ENCODE measurements around the gene HIPK1.

The HIPK1 gene

DNA sequence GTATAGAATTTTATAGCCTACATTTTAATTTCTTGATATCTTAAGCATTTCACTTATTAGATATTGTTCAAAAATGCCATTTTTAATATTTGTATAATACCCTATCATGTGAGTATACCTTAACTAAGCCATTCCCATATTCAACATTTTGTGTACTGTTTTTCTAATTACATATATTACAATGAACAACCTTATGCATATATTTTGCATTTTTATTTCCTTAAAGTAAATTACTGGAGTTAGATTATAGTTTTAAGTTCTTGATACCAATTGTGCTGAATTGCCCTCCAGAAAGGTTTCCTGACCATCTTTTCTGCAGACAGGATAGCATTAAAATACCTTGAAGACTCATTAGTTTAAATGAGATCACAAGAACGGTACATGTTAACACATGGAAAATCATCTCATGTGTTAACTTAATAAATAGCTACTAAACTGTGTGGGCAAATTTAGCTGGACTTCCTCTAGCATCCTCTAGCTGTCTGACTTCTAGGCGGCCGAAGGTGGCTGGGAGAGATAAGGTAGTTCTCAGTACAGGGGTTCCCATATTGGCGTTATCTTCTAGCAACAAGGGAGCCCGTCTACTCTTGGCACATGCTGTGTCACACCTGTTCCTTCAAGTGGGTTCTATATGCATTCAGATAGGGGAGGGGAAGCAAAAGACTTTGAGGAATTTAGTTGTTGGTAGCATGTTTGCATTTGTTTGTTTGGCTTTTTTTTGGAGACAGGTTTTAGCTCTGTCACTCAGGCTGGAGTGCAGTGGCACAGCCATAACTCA, 15.0 kb upstream of the HIPK1 start:
- DNase-seq: no peak

DNA sequence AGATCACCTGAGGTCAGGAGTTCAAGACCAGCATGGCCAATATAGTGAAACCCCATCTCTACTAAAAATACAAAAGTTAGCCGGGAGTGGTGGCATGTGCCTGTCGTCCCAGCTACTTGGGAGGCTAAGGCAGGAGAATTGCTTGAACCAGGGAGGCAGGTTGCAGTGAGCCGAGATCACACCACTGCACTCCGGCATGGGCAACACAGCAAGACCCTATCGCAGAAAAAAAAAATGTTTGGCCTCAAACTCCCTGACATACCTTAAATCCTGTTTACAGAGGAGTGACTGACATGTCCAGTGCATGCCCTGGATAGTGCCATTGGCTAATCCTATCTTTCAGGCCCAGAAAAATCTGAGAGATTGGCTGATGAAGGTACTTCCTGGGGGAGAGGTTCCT, 12.2 kb upstream of the HIPK1 start:
- no peak for DNase-seq

DNA sequence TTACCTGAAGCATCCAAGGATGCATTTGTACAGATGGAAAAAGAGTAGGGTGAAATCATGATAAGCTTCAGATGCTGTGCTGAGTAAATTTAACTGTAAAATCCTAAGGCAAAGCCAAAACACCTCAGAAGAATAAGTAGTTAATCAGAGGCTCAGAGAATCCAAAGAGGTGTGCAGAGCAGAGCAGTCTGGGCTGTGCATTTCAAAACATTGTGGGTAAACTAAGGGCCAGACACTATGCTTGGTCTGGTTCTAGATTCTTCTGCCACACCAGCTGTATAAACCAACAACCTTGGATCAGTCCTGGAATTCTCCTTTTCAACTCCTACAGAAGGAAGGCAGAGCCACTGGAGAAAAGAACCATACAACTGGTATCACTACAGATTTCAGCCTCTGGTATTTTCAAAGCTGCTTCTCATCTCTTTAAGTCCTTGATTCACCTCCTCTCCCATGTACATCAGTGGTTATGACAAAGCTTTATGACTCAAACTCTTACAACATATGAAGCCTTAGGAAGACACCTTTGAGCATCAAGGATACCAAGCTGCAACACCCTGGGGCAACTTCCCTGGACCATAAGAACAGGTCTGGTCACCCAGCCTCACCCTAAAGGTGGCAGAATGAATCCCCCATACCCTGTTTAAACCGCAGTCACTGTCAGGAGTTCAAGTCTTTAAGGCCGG, 11.6 kb upstream of the HIPK1 start:
- DNase-seq: no peak

DNA sequence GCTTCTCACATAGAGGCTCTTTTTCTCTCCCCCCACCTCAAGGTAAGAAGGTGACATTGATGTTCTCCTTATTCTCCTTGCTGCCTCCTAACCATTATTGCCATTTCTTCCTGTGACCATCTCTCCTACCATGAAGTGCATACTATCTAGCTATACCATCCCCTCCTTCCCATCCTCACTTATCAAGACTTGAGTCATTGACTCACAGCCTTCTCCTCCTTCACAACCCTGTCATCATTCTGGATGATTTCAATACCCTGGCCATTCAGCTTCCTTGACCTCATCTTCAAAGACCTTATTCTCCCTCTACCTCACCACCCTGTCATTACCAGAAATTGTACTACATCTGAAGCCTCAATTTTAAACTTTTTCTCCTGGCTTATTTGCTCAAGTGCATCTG, 10.9 kb upstream of the HIPK1 start:
- DNase-seq: no peak

DNA sequence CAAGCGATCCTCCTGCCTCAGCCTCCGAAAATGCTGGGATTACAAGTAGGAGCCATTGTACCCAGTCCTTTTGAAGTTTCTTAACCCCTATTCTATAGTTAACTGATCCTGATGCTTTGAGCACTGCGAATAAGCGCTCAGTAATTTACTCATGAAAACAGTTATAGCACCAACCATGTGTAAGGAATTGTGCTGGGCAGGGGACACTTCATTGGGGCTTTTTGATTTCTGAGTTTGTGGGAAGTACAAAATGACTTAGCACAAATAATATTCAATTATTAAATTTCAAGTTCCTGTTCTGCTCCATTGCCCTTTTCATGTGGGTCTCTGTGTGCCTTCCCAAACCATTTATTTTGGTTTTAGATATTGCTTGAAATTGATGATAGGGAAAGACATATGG, 6.2 kb upstream of the HIPK1 start:
- DNase-seq: no peak

DNA sequence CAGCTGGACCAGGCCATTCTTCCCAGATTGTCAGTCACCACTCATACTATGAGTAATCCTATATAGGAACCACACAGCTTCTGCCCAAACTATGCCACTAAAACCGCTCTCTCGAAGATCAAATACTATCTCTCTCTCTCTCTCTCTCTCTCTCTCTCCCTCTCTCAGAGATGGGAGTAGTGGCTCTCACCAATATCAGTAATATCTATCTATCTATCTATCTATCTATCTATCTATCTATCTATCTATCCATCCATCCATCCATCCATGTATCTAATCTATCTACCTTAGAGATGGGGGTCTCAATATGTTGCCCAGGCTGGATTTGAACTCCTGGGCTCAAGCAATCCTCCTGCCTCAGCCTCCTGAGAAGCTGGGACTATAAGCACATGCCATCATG, 4.7 kb upstream of the HIPK1 start:
- DNase-seq: no peak

DNA sequence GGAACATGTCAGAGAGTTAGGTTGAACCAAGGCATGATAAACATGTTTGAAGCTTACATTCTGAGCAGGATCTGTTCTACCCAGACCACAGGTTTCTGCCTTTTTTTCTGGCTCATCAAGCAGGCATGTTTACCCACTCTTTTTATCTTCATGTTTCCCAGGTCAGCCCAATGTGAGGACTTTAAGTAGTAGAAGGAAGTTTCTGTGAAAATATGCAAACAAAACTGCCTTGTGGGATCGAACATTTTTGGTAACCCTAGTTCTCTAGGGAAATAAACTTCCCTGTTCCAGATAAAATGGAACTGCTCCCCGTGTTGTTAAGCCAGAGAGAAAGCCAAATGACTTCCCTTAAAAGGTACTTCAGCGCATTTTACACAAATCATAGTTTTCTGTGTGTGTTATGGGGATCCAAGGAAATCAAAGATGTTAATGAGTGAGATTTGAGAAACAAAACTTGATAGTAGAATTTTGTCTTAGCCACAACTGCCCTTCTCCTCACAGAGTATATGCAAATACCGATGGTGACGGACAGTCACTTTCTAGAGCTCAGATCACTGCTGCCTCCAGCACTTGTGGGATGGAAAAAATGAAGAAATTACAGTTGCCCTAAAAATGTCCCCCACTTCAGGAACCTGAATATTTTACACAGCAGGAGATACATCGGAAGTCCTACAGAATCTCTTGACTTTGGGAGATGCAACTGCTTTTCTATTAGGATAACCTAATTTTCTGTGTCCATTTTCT, 765 bp upstream of the HIPK1 start:
- DNase-seq: no peak

DNA sequence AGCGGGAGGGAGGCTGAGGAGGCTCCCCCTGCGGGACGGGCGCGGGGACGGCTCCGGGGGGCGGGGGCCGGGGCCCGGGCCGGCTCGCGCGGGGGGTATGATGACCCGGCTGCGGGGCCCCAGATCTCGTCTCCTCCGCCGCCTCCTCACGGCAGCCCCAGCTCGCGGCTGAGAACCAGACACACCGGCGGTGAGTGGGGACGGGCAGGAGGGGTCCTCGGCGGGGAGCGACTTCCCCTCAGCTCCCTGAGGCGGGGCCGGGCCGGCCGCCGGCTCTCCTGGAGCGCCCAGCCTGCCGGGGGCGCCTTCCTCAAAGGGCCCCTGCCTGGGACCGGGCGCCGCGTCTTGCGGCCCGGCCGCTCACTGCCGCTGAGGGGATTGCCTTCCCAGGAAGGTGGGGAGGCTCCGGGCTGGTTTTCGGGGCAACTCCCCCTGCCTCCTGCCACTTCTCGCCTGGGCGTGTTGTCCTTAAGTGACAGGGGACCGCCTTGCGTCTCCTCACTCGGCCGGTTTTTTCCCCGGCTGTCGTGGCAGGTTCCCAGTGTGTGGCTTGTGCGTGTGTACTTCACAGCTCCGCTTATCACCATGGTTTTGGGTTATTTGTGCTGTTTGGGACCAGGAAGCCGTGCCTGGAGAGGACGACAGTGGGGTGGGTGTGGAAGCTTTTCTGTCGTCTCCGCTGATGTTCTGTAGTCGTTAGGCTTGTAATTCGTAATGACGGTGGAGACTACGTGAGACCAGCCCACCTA, 800 bp downstream of the HIPK1 start:
- peak; percentile 87 for DNase-seq

DNA sequence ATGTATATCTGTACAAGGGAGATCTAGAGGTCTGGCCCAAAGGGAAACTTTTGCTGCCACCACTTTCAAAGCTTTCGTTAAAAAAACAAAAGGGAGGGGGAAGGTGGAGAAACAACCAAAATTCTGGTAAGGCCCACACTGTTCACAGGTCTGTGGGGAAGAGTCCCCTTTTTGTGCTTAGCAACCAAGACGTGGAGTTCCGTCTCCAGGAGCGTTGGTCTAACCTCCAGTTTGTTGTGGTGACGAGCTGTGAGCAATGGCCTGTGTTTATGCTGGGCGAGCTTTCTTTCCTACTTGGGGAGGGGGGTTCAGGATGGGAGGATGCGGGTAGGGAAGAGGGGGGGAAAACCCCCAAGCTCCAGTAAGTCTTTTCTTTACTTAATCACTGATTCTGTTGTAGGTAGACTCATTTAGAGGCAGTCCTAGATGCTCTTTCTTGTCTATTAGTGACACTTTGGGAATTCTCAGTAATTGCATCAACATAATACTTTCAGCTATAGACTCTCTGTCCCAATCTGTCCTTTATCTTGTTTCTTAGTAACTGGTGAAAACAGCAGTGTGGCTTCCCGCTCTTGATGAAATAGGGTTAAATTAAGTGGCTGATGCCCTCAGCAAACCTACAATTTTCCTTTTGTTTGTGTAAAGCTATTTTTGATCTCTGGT, 1.5 kb downstream of the HIPK1 start:
- peak; percentile 89 for DNase-seq

DNA sequence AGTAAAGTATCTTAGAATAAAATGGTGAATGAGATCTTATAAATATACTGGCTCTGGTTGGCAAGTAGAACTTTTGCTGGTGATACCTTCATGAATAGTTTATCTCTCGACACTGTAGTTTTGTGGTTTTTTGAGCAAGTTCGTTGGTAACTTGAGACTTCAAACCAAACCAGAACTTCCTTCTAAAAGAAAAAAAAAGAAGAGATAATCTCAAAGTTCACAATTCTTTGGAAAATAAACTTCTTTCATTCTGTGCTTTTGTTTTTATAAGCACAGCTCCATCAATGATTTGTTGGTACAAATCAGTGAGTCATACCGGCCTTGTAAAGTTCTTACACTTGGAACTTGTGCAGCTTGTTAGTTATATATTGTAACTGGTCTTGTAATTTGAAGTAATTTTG, 2.3 kb downstream of the HIPK1 start:
- peak; percentile 70 for DNase-seq

DNA sequence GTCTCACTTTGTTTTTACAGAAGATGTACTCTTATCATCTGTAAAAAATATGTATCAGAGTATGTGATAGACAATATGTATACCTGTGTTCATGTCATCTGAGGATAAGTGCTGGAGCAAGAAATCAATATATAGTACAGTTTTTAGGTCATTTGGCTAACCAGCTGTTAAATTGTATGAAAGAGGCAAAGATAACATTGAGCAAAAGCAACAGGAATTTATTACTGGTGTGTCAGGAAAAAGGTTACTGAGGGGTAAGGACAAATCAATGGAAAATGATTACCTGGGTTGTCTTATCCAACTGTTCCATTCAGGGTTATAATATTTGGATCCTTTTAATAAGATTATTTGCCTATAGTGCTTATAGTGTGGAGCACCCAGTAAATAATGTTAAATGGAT, 4.9 kb downstream of the HIPK1 start:
- no peak for DNase-seq

DNA sequence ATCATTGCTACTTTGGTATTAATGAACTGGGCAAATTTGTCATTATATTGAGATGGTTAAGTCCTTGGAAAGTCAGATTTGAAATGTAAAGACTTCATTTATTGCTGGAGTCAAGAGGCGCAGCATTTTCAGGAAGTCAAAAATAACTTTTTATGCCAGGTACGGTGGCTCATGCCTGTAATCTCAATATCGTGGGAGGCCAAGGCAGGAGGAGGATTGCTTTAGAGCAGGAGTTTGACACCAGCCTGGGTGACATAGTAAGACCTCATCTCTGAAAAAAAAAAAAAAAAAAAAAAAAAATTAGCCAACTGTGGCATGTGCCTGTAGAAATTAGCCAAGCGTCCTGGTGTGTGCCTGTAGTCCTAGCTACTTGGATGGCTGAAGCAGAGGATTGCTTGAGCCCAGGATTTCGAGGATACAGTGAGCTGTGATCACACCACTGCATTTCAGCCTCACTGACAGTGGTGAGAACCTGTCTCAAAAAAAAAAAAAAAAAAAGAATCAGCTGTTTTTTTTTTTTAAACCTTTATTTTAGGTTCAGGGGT, 5.5 kb downstream of the HIPK1 start:
- no peak for DNase-seq

DNA sequence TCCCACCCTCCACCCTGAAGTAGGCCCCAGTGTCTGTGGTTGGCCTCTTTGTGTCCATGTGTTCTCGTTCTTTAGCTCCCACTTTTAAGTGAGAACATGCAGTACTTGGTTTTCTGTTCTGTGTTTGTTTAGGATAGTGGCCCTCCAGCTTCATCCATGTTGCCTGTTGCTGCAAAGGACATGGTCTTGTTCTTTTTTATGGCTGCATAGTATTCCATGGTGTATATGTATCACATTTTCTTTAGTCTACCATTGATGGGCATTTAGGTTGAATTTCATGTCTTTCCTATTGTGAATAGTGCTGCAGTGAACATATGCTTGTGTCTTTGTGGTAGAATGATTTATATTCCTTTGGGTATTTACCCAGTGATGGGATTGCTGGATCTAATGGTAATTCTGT, 6.1 kb downstream of the HIPK1 start:
- no peak for DNase-seq

DNA sequence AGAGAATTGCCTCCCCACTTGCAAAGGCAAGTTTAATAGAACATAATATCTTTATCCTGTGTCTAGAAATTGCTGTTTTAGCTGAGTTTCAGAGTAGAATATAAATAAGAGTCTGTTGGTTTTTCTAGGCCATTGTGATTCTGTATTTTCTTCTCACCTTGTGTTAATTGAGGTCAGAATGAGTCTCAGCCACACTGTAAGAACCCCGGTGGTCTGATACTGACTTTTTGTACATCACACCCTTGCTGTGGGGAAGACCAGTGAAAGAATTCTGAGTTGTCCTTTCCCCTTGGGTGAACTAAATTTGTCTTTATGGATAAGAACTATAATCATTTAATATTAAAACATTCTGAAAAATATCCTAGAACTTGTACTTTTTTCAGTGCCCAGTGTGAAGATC, 6.8 kb downstream of the HIPK1 start:
- no peak for DNase-seq

DNA sequence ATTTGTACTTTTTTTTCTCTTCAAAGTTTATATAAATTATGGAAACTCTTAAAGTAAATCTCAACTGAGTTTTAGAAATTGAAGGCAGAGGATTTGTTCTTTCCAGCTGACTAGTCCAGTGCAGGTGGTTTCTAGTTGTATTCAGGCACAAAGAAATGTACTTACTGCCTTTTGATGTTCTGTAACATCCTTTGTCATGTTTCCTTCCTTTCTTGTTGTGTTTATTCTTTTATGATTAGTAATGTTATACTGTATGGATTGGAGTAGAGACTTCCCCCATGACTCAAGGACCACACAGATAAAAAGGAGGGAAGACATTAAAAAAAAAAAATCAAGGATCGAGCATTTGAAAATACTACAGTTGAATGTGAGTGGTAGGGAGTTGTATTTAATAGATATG, 8.0 kb downstream of the HIPK1 start:
- DNase-seq: no peak

DNA sequence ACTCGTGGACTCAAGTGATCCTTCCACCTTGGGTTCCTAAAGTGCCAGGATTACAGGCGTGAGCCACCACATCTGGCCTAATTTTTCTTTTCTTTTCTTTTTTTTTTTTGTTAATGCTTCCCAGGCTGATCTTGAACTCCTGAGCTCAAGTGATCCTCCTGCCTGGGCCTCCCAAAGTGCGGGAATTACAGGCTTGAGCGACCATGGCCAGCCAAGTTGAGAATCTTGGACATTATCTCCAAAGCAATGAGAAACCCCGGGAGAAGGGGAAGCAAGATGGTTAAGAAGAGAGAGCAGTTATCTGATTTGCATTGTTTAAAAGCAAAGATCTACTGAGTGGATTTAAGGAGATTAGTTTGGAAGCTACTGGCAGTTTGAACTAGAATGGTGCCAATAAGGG, 9.1 kb downstream of the HIPK1 start:
- DNase-seq: no peak

DNA sequence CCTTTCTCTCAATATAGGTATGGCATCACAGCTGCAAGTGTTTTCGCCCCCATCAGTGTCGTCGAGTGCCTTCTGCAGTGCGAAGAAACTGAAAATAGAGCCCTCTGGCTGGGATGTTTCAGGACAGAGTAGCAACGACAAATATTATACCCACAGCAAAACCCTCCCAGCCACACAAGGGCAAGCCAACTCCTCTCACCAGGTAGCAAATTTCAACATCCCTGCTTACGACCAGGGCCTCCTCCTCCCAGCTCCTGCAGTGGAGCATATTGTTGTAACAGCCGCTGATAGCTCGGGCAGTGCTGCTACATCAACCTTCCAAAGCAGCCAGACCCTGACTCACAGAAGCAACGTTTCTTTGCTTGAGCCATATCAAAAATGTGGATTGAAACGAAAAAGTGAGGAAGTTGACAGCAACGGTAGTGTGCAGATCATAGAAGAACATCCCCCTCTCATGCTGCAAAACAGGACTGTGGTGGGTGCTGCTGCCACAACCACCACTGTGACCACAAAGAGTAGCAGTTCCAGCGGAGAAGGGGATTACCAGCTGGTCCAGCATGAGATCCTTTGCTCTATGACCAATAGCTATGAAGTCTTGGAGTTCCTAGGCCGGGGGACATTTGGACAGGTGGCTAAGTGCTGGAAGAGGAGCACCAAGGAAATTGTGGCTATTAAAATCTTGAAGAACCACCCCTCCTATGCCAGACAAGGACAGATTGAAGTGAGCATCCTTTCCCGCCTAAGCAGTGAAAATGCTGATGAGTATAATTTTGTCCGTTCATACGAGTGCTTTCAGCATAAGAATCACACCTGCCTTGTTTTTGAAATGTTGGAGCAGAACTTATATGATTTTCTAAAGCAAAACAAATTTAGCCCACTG, 11.5 kb downstream of the HIPK1 start:
- peak; percentile 48 for DNase-seq

DNA sequence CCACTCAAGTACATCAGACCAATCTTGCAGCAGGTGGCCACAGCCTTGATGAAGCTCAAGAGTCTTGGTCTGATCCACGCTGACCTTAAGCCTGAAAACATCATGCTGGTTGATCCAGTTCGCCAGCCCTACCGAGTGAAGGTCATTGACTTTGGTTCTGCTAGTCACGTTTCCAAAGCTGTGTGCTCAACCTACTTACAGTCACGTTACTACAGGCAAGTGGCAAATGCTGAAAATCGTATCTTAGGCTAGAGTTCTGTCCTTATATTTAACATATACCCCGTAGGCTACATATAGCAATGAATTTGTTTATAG, 12.1 kb downstream of the HIPK1 start:
- DNase-seq: no peak

DNA sequence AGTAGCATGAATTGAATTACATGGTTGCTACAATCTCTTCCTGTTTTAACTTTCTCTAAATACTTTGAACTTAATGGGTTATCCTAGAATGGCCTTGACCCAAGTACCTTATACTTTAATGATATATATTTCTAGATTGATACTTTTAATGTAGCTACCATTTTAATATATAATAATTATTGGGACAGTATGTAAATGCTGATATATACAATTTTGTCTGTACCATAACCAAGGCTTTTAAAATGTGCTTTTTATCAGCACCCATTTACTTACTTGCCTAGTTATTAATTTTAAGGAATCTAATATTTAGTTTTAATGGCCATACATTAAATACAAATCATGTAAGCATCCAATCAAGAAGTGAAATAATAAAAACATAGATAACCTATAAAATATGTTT, 13.4 kb downstream of the HIPK1 start:
- no peak for DNase-seq

DNA sequence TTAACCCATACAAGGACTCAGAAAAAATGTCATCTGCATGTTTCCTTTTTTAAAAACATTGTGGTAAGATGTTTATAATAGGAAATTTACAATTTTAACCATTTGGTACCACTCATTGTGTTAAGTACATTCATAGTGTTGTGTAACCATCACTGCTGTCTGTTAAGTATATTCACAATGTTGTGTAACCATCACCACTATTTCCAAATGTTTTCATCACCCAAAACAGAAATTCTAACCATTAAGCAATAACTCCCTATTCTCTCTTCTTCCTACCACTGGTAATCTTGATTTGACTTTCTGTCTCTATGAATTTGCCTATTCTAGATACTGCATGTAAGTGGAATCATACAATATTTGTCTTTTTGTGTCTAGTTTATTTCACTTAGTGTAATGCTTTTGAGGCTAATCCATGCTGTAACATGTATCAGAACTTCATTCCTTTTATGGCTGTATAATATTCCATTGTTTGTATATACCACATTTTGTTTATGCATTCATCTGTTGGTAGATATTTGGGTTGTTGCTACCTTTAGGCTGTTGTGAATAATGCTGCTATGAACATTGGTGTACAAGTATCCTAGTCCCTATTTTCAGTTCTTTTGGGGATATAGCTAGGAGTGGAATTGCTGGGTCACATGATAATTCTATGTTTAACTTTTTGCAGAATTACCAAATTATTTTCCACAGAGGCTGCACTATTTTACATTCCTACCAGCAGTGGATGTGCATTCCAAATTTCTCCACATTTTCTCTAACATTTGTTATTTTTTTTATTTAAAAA, 14.1 kb downstream of the HIPK1 start:
- DNase-seq: no peak

DNA sequence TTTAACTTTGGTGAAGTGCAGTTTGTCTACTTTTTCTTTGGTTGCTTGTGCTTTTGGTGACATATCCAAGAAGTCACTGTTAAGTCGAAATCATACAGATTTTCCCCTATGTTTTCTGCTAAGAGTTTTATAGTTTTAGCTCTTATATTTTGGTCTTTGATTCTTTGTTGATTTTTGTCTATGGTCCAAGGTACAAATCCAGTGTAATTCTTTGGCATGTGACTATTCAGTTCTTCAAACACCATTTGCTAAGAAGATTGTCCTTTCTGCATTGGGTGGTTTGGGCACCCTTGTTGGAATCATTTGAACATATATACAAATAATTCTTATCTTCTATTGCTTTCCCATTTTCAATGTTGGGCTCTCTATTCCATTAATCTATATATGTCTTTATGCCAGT, 16.2 kb downstream of the HIPK1 start:
- no peak for DNase-seq
